Stimulated activated naive CD4-positive, alpha-beta T cell (primary cell): ENCODE measurements around the gene ITIH3.
"Not testable (repeated sequence)": the region's sequence is repeated elsewhere in the genome, so short reads cannot be mapped to it uniquely, and the experiment has no call there.

Experiments used
- DNase-seq, 6 experiments: peaks; one replicate each; lab custom pipeline; 2025; lab: John Stamatoyannopoulos, UW

The ITIH3 gene

DNA sequence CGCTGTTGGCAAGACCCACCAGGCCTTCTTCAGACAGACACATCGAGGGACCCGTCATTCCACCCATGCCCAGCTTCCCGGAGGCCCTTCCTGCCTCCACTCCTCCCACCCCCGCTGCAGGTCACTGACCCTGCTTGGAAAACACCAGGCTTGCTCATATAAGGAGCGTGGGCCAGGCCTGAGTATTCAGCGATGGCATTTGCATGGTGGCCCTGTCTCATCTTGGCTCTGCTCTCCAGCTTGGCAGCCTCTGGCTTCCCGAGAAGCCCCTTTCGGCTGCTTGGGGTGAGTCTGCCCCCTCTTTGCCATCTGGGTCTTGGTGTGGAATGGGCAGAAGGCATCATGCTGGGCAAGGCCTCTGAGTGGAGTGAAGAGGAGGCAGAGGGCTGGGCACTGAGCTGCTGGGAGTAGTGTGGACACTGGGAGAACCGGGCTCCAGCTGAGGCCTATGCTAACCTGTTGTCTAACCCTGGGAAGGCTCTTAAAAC, at the start of gene ITIH3:
Gene ITIH3, plus strand, starts transcription at position 185 of the 488 bp plus-strand sequence. Its CDS starts 8 bp downstream, at position 193.
- no peak for DNase-seq

- DNase-seq, result no peak
Observed at GRCh38 chr3:52752045-52752660, 42.4 kb upstream of the ITIH3 start.

DNA sequence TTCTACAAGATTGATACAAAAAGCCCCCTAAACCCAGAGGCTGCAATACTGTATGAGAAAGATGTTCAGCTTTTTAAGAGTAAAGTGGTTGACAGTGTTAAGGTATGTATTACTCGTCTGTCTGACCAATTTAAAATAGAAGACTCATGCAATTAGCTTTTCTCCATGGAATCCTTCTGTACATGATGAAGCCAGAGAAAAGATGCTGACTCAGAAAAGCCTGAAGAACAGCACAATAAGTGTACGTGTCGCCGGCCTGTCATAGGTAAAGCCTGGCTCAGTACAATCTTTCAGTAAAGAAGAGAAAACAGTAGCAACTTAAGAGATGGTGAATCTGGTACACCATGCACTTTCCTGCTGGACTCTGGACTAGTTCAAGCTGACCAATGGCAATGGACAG, 40.2 kb upstream of the ITIH3 start:
- DNase-seq, result no peak

DNA sequence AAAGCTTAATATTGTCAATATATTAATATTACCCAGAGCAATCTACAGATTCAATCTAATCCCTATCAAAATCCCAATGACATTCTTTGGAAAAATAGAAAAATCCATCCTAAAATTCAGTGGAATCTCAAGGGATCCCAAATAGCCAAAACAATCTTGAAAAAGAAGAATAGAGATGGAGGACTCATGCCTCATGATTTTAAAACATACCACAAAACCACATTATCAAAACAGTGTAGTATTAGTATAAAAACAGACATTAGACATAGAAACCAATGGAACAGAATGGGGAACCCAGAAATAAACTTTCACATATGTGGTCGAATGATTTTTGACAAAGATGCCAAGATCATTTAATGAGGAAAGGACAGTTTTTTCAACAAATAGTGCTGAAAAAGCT, 38.5 kb upstream of the ITIH3 start:
- DNase-seq, result no peak

GRCh38 chr3:52763466-52763865, 31.1 kb upstream of the ITIH3 start:
- no peak for DNase-seq

- no peak for DNase-seq
Observed at GRCh38 chr3:52769786-52770455, 24.7 kb upstream of the ITIH3 start.

- DNase-seq, result peak; percentile 44 to 70 (median 59)
Observed at GRCh38 chr3:52770496-52771333, 23.9 kb upstream of the ITIH3 start, which contains the start of gene NEK4. Gene NEK4 (minus strand): TSS chr3:52770940. CDS start chr3:52770746, 194 bp downstream.

DNA sequence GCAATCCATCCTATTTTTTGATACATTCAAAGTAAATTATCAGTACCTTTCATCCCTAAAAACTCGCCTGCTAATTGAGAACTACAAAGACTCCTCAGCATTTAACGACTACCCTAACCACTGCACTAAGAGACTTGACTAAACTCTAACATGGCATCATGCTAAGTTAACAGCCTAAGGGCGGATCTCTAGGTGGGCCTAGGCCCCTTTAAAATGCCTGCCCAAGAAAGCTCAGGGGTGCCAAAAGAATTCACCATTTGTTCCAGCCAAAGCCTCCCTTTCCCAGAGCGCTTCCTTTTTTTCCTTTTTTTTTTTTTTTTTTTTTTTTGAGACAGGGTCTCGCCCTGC, 23.3 kb upstream of the ITIH3 start:
- no peak for DNase-seq

DNA sequence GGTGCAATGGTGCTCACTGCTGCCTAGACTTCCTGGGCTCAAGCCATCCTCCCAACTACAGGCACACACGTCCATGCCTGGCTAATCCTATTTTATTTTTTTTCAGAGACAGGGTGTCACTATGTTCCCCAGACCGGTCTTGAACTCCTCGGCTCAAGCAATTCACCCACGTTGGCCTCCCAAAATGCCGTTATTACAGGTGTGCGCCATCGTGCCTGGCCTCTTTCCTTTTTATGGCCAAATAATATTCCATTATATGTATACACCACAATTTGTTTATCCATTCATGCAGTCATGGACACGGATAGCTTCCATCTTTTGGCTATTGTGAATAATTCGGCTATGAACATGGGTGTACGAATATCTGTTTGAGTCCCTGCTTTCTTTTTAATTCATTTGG, 22.9 kb upstream of the ITIH3 start:
- no peak for DNase-seq

GRCh38 chr3:52773361-52774065, 21.1 kb upstream of the ITIH3 start:
- no peak for DNase-seq

- no peak for DNase-seq
Observed at GRCh38 chr3:52774066-52774713, 20.4 kb upstream of the ITIH3 start.

DNA sequence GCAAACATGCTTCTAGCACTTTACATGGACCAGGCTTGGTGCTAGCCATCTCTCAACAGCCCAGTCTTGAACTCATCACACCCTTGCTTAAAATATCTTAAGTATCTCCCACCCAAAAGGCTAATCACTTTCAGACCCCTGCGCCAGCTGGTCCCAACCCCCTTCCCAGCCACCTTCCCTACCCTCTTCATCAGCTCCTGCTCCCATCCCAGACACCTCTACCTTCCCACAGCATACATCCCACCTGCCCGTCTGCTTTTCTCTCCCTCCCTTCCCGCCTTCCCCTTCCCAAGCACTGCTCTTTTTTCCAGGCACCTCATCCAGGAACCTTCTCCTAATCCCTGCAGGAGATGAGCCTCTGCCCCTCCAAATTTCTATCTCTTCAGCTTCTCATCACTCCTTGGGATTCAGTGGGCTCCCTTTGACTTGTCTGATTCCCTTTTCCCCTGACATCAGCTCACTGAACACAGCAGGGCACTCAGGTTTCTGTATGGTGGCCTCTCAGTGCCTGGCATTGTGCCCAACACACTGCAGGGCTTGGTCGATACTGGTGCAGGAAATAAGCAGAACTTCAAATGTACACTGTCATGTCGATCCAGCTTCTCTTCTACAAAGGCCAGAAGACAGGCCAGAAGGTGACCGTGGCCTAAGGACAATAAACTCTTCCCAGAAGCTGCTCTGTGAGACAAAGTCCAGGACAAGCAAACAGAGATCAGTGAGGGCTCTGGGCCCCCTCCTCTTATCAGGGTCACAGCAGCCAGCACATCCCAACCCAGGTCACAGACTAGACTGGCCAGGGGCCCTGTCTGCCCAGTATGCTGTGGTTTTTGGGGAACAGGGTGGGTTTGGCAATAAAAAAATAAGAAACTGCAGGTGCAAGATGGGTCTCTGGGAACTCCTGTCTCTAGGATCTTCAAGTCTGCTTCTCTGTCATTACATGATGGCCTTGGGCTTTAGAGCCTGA, 19.4 kb upstream of the ITIH3 start:
- DNase-seq, result no peak

DNA sequence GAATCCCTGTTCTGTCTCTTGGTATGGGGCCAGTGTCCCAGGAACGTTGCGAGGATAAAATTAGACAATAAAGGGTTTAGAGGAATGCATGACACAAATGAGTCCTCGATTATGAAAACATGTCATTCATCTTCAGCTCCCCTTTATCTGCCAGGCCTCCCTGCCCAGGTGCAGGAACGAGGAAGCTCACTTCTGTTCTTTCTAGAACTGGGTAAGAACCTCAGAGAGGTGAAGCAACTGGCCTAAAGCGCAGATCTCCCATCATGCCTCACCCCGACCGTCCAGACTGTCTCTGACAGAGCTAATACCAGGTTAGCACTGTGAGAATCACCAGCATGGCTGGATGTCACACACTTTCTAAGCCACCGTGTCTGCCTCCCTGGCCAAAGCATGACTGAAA, 18.7 kb upstream of the ITIH3 start:
- no peak for DNase-seq

- DNase-seq, result not testable (repeated sequence)
Observed at GRCh38 chr3:52776486-52776885, 18.1 kb upstream of the ITIH3 start.

DNA sequence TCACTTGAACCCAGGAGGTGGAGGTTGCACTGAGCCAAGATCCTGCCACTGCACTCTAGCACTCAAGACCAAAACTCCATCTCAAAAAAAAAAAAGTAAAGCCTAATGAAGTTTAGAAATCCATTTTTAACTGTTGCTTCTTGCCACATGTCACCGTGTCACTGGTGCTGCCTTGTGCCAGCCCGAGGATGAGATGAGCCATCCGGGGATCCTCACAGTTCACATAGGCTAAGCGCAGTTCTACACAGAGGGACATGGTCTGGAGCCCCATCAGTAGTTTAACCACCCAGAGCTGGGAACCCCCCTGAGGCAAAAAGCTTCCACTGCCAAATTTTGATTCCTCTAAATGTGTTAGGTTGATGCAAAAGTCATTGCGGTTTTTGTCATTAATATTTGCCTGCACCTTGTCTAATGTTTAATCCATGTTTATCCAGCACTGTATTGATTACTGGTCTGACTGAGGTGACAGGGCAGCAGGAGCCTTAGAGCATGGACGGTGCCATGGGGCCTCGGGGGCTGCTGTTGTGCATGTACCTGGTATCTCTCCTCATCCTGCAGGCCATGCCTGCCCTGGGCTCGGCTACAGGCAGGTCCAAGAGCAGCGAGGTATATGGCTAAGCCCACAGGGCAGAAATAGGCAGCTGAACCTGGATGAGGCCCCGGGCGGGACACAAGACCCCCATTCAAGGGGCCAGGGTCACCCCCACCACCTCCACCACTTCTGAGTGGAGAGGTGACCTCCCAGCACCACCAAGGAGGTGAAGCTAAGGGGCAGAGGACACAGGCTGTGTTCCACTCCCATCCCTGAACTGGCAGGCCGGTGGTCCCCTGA, 17.3 kb upstream of the ITIH3 start, which contains the start of gene ITIH1:
Gene ITIH1, plus strand, starts transcription at position 473 of the 832 bp plus-strand sequence. Its CDS starts 17 bp downstream, at position 490.
- DNase-seq, result no peak

DNA sequence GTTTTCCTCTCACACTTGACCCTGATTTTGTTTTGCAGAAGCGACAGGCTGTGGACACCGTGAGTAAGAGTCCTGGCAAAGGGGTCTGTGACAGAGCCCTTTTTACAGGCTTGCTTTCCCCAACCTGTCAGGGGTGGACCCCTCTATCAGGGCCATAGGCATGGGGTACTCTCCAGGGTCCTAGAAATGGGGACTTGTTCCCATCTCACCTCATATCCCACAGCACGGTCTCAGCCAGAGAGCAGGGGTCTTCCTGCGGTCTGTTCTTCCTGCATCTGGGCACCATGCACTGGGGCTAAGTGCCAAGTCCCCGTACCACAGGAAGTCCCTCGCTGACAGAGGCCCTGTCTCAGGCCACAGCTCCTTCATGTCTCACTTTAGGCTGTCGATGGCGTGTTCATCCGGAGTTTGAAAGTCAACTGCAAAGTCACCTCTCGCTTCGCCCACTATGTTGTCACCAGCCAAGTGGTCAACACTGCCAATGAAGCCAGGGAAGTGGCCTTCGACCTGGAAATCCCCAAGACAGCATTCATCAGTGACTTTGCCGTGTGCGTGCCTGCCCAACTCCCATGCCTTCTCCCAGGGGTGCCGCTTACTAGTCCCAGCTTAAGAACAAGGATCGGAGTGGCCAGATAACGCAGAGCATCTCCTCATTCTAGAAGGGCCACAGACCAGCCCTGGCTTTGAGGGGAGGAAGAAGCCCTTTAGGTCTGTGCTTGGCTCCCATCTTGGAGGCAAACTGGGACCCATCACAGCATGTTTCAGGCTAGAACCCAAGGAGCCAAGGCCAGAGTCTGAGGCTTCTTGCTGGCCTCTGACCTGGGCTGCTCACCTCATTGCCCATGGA, 16.4 kb upstream of the ITIH3 start:
- DNase-seq, result no peak

- no peak for DNase-seq
Observed at GRCh38 chr3:52779011-52779836, 15.4 kb upstream of the ITIH3 start.
